HPDE6-E6E7 (cell line): ENCODE data around the gene CUEDC1.

Source experiments
- DNase-seq: peaks from one replicate; pipeline ENCODE4 v3.0.0; 2011; ENCODE audit warnings: missing footprints; ENCODE audit errors: extremely low spot score

CUEDC1 gene

GRCh38 chr17:57895382-57896060, 59.7 kb downstream of the CUEDC1 start:
- no peak for DNase-seq

- DNase-seq, result no peak
Measured at GRCh38 chr17:57894848-57895247, 60.4 kb downstream of the CUEDC1 start.

- peak; percentile 88 for DNase-seq
Measured at GRCh38 chr17:57892820-57893595, 62.2 kb downstream of the CUEDC1 start.

DNA sequence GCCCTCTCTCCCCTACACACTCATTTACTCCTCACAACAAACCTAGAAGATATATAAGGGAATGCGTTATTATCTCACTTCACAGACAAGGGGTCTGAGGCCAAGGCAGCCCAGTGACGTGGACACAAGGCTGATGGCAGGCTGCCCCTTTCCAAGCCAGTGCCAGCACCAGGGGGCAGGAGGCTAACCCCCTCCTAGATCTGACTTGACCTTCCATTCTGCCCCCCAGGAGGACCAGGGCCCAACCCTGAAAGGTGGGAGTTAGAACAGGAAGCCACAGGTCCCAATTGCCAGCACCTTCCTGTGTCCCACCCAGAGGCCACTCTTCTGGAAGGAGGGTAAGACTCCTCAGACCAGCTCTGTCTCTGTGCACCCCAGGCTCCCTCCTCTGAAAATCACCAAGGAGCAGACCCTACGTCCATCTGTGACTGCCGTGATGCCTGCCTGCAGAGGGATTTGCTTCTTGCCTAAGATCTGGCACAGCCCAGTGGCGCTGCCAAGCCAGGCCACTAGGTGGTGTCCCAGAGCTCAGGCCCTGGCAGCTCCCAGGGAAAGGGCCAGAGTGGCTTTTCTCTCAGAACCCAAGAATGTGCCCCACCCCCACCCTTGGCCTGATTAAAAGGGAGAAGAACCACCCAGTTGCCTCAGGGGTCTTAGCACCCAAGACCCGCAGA, 62.9 kb downstream of the CUEDC1 start:
- DNase-seq, result peak; percentile 79

GRCh38 chr17:57890857-57891232, 64.4 kb downstream of the CUEDC1 start:
- DNase-seq, result no peak

DNA sequence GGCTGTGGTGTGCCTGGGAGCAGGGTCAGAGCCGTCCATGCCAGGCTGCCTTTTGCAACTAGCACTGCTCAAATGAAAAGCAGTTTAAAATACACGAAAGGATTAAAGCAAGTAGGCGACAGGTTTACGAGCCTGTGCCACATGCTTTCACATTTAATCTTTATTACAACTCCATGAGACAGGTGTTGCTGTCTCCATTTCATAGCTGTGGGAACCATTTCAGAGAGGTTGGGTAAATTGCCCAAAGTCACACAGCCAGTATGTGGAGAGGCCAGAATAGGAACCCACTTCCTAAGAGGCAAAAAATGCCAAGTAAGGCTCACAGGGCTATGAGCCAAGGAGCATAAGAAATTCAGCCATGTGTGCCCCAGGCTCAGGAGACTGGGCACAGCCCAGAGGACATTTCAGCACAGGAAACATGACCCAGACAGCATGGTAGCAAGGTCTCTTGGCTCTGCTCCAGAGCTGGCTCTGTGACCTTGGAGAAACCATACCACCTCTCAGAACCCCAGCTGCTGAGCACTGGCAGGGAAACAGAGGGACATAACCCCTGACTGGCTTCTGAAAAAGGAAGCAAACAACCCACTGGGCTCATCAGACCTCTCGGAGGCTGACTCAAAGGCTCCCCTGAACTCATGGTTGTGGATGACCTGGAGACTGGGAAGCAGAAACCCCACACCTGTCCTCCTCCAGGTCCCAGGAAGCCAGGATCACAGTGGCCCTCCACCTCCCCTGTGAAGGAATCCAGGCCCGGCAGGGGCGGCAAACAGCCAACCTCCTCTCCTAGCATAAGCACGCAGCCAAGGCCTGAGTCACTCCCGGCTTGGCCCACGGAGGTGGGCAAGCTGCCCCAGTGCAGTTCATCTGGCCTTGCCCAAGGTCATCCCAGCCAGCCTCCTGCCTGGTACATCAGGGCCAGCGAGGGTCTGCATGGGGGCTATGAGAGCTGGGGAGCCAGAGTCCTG, 65.0 kb downstream of the CUEDC1 start:
- peak; percentile 66 for DNase-seq

DNA sequence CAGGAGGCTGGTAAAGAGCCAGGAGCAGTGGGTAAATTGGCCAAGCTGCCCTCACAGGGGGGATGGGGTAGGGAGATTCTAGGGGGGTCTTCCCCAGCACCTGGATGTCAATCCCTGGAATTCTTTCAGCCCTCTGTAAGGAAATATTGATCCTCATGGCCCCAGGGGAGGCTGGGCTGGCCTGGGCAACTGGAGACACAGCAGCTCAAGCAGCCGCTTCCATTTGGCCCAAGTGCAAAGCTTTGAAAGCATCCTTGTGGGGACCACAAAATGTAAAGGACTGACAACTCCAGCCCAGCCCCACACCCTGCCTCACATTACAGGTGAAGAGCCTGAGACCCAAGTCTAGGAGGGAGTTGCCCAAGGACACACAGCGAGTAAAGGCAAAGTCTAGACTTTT, 66.0 kb downstream of the CUEDC1 start:
- DNase-seq, result no peak

DNA sequence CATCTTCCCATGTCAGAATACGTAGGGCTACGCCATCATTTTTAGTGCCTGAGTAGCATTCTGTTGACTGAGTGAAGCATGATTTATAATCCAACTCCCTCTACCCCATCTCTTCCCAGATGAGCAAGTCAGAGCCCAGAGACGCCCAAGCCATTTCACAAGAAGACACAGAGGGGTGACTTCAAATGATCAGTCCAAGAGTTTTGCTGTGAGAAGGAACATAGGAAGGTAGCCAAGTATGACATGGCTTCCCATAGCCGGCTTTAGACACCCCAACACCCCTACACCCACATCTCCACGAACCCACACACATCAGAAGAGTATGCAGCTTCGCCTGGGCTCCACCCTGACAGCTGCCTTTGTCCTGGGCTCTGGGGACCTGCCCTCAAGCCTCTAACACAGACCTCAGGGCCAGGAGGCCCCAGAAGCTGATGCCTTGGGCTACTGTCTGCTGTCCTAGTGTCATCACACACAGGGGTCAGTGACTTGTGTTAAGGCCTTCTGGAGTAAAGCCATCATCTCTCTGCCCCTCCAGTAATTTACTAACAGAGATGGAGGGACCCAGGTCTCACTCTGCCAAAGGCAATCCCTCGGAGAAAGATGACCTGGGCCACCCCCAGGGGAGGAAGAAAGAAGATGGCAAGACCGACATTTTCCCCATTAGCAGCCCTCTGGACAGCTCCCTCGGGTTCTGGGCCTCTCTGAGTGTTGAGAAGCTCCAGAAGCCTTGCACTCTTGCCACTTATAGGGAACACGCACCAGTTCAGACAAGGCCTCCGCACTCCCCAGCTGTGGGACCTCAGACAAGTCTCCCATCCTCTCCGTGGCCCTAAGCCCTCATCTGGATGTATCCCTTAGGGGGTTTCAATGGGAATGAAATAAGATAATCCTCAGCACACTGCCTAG, 66.6 kb downstream of the CUEDC1 start:
- no peak for DNase-seq

- DNase-seq, result no peak
Measured at GRCh38 chr17:57887161-57887560, 68.1 kb downstream of the CUEDC1 start.

GRCh38 chr17:57886020-57886419, 69.2 kb downstream of the CUEDC1 start:
- DNase-seq, result no peak

DNA sequence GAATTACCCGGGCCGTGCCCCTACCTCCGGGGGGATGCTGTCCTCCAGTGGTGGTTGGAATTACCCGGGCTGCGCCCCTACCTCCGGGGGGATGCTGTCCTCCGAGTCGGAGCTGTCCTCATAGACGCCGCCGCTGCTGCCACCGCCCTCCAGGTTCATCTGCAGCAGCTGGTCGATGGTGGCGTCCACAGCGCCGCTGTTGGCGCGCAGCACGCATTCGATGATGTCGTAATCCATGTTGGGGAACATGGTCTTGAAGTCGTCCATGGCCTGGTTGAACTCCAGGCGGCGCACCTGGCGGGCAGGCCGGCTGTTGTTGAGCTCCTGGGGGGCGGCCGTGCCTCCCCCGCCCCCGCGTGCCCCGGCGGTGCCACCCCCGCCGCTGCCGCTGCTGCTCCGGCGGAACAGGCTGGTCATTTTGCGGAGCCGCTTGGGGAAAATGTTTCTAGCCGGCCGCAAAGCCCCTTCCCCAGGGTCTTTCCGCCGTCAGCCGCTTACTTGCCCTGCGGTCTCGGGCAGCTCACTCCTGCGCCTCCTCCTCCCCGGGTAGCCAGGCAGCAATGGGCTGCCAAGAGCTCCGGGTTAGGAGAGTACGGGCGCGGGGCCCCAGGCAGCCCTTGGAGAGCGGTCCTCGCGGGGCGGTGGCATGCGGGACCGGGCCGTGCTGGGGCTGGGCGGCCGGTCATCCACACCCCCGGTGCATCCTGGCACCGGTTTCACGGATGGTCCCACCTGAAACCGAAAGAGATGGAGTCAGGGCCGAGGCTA, 69.9 kb downstream of the CUEDC1 start:
- no peak for DNase-seq

DNA sequence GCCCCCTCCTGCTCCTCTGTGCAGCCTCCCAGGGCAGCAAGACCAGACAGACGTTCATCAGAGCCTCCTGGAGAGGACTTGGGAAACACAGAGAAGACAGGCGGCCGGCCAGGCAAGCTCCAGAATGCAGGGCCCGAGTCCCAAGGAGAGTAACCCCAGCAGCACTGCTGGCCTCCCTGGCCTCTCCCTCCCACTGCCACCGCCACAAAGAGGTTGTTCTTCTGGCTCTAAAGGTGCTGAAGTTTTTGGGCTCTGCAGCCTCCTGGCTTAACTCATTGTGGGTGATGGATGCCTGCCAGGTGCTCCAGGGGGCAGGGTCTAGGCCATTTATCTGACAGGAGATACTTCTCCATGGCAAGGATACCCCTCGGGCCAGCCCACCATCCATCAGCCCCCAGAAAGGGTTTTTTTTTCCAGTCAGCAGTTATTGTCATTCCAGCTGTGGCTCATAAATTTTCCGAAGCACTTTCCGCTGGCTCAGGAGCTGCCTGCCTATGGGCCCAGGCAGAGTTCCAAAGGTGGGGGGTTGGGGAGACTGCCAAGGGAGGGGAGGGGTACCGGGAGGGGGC, 73.3 kb downstream of the CUEDC1 start:
- DNase-seq, result no peak

DNA sequence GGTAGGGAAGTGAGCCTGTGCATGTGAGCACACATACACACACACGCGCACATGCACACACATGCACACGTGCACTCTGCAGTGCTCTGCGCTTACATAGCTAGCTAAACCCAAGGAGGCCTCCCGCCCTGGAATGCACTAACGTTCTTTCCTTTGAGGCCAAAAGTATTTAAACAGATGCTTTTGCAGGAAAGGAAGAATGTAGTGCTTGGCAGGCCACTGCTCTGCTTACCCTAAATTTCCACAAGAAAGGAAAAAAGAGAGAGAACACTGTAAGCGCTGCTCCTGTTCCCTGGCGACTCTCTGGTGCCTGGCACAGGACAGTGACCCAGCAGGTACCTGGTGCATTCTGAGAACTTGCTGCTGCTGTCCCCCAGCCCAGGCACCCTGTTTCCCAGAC, 74.1 kb downstream of the CUEDC1 start:
- DNase-seq, result no peak

- no peak for DNase-seq
Measured at GRCh38 chr17:57880086-57880456, 75.1 kb downstream of the CUEDC1 start.

GRCh38 chr17:57879437-57880085, 75.7 kb downstream of the CUEDC1 start:
- DNase-seq, result no peak

- no peak for DNase-seq
Measured at GRCh38 chr17:57877803-57878377, 77.3 kb downstream of the CUEDC1 start.

GRCh38 chr17:57876866-57877237, 78.4 kb downstream of the CUEDC1 start:
- DNase-seq, result no peak

- no peak for DNase-seq
Measured at GRCh38 chr17:57876023-57876865, 79.0 kb downstream of the CUEDC1 start.
